Measurements from ENCODE around the gene PIK3CB. TPM values are rescaled to one million over a fixed set of nuclear protein-coding genes. Genes with fewer than 3 reads are reported as not detected.
A peak's percentile ranks its signal among the peaks of the same experiment; 100 is the strongest.
"Not testable (repeated sequence)": the region's sequence is repeated elsewhere in the genome, so short reads cannot be mapped to it uniquely, and the experiment has no call there.

The PIK3CB gene
- total RNA-seq, 2 donors from 2014 or later, result 18.8 to 26.3 TPM

- DNase-seq, result no peak
- Mint-ChIP-seq H3K27me3 (ENCODE audit: low read depth) (no peaks in the 10 kb centered on the region), H3K36me3 (ENCODE audit: insufficient read depth in 2 of 2) (no peaks in the 10 kb centered on the region), H3K4me1 (ENCODE audit: low read depth) (peaks cover 33% of the 10 kb centered on the region), H3K4me3 (no peak overlapping the region), H3K9me3 (no peaks in the 10 kb centered on the region), H3K27ac (no peak overlapping the region)
- ATAC-seq (replicated peaks in 1 of 2), result no peak
Observed at GRCh38 chr3:138812806-138813205, 21.9 kb downstream of the PIK3CB start.

GRCh38 chr3:138809500-138810256 is 25.1 kb downstream of the PIK3CB start:
- Mint-ChIP-seq H3K27ac (no peak overlapping the region), H3K27me3 (ENCODE audit: low read depth) (no peaks in the 10 kb centered on the region), H3K4me1 (ENCODE audit: low read depth) (peaks cover 19% of the 10 kb centered on the region), H3K36me3 (ENCODE audit: insufficient read depth in 2 of 2) (no peaks in the 10 kb centered on the region), H3K4me3 (no peak overlapping the region), H3K9me3 (no peaks in the 10 kb centered on the region)
- ATAC-seq (replicated peaks in 1 of 2) (no peak), DNase-seq (no peak)

- H3K4me1 Mint-ChIP-seq (ENCODE audit: low read depth), result peaks cover 26% of the 10 kb centered on the region
- no peaks in the 10 kb centered on the region for H3K27me3 Mint-ChIP-seq (ENCODE audit: low read depth)
Observed at GRCh38 chr3:138806376-138807080, 28.2 kb downstream of the PIK3CB start.

GRCh38 chr3:138803006-138803653 is 31.6 kb downstream of the PIK3CB start:
- peaks cover 0 to 2% of the 10 kb centered on the region in 2 donors for H3K36me3 Mint-ChIP-seq (ENCODE audit: insufficient read depth in 2 of 2)
- H3K9me3 Mint-ChIP-seq, result no peaks in the 10 kb centered on the region
- ATAC-seq (replicated peaks in 1 of 2) (no peak), DNase-seq (no peak)
- H3K27ac Mint-ChIP-seq, result peak overlapping the region; percentile 13
- H3K27me3 Mint-ChIP-seq (ENCODE audit: low read depth), result no peaks in the 10 kb centered on the region
- no peak overlapping the region for H3K4me3 Mint-ChIP-seq
- H3K4me1 Mint-ChIP-seq (ENCODE audit: low read depth), result peaks cover 21% of the 10 kb centered on the region

More at GRCh38 chr3:138806376-138807080, 28.2 kb downstream of the PIK3CB start:
- Mint-ChIP-seq H3K27ac (no peak overlapping the region), H3K36me3 (ENCODE audit: insufficient read depth in 2 of 2) (no peaks in the 10 kb centered on the region), H3K9me3 (no peaks in the 10 kb centered on the region), H3K4me3 (no peak overlapping the region)
- ATAC-seq (replicated peaks in 1 of 2) (no peak), DNase-seq (no peak)

GRCh38 chr3:138802223-138802622 is 32.5 kb downstream of the PIK3CB start:
- DNase-seq; H3K36me3 Mint-ChIP-seq (ENCODE audit: insufficient read depth in 2 of 2); H3K27me3 Mint-ChIP-seq (ENCODE audit: low read depth); H3K9me3 Mint-ChIP-seq; ATAC-seq (replicated peaks in 1 of 2); H3K4me3 Mint-ChIP-seq; H3K27ac Mint-ChIP-seq: not testable (repeated sequence)
- H3K4me1 Mint-ChIP-seq (ENCODE audit: low read depth), result peaks cover 27% of the 10 kb centered on the region

- DNase-seq, result no peak
- Mint-ChIP-seq H3K27ac (no peak overlapping the region), H3K9me3 (no peaks in the 10 kb centered on the region), H3K27me3 (ENCODE audit: low read depth) (no peaks in the 10 kb centered on the region), H3K36me3 (ENCODE audit: insufficient read depth in 2 of 2) (peaks cover 0 to 2% of the 10 kb centered on the region in 2 donors), H3K4me1 (ENCODE audit: low read depth) (peaks cover 27% of the 10 kb centered on the region), H3K4me3 (no peak overlapping the region)
- no peak for ATAC-seq (replicated peaks in 1 of 2)
Observed at GRCh38 chr3:138801792-138802191, 32.9 kb downstream of the PIK3CB start.

GRCh38 chr3:138800248-138800647 is 34.5 kb downstream of the PIK3CB start:
- no peak for DNase-seq
- no peaks in the 10 kb centered on the region for H3K27me3 Mint-ChIP-seq (ENCODE audit: low read depth)
- H3K36me3 Mint-ChIP-seq (ENCODE audit: insufficient read depth in 2 of 2), result peaks cover 0 to 2% of the 10 kb centered on the region in 2 donors
- peaks cover 27% of the 10 kb centered on the region for H3K4me1 Mint-ChIP-seq (ENCODE audit: low read depth)
- H3K9me3 Mint-ChIP-seq, result no peaks in the 10 kb centered on the region
- H3K27ac Mint-ChIP-seq, result no peak overlapping the region
- no peak overlapping the region for H3K4me3 Mint-ChIP-seq
- no peak for ATAC-seq (replicated peaks in 1 of 2)

- ATAC-seq (replicated peaks in 1 of 2) (no peak), DNase-seq (no peak)
- Mint-ChIP-seq H3K27ac (no peak overlapping the region), H3K9me3 (no peaks in the 10 kb centered on the region), H3K36me3 (ENCODE audit: insufficient read depth in 2 of 2) (peaks cover 0 to 2% of the 10 kb centered on the region in 2 donors), H3K4me1 (ENCODE audit: low read depth) (peaks cover 27% of the 10 kb centered on the region), H3K27me3 (ENCODE audit: low read depth) (no peaks in the 10 kb centered on the region), H3K4me3 (no peak overlapping the region)
Observed at GRCh38 chr3:138799822-138800221, 34.9 kb downstream of the PIK3CB start.

GRCh38 chr3:138797508-138798038 is 37.2 kb downstream of the PIK3CB start:
- Mint-ChIP-seq H3K27me3 (ENCODE audit: low read depth) (no peaks in the 10 kb centered on the region), H3K9me3 (no peaks in the 10 kb centered on the region), H3K36me3 (ENCODE audit: insufficient read depth in 2 of 2) (peaks cover 0 to 2% of the 10 kb centered on the region in 2 donors), H3K4me3 (no peak overlapping the region), H3K27ac (peak overlapping the region; percentile 71), H3K4me1 (ENCODE audit: low read depth) (peaks cover 17% of the 10 kb centered on the region)
- DNase-seq (no peak), ATAC-seq (replicated peaks in 1 of 2) (no peak)

GRCh38 chr3:138796761-138797160 is 38.0 kb downstream of the PIK3CB start:
- Mint-ChIP-seq H3K9me3 (no peaks in the 10 kb centered on the region), H3K4me1 (ENCODE audit: low read depth) (peaks cover 12% of the 10 kb centered on the region), H3K4me3 (no peak overlapping the region), H3K27ac (peak overlapping the region; percentile 58), H3K36me3 (ENCODE audit: insufficient read depth in 2 of 2) (peaks cover 0 to 2% of the 10 kb centered on the region in 2 donors), H3K27me3 (ENCODE audit: low read depth) (no peaks in the 10 kb centered on the region)
- no peak for DNase-seq
- no peak for ATAC-seq (replicated peaks in 1 of 2)

GRCh38 chr3:138786788-138787271 is 47.9 kb downstream of the PIK3CB start:
- H3K27ac Mint-ChIP-seq, result no peak overlapping the region
- H3K4me3 Mint-ChIP-seq, result no peak overlapping the region
- H3K4me1 Mint-ChIP-seq (ENCODE audit: low read depth), result peaks cover 17% of the 10 kb centered on the region
- ATAC-seq (replicated peaks in 1 of 2), result no peak
- H3K36me3 Mint-ChIP-seq (ENCODE audit: insufficient read depth in 2 of 2), result peaks cover 1 to 3% of the 10 kb centered on the region in 2 donors
- no peaks in the 10 kb centered on the region for H3K27me3 Mint-ChIP-seq (ENCODE audit: low read depth)
- H3K9me3 Mint-ChIP-seq, result no peaks in the 10 kb centered on the region
- DNase-seq, result no peak

- H3K4me1 Mint-ChIP-seq (ENCODE audit: low read depth), result peaks cover 16% of the 10 kb centered on the region
- no peak overlapping the region for H3K27ac Mint-ChIP-seq
- no peak for DNase-seq
- H3K9me3 Mint-ChIP-seq, result no peaks in the 10 kb centered on the region
- no peak for ATAC-seq (replicated peaks in 1 of 2)
- peaks cover 1 to 3% of the 10 kb centered on the region in 2 donors for H3K36me3 Mint-ChIP-seq (ENCODE audit: insufficient read depth in 2 of 2)
- no peak overlapping the region for H3K4me3 Mint-ChIP-seq
- no peaks in the 10 kb centered on the region for H3K27me3 Mint-ChIP-seq (ENCODE audit: low read depth)
Observed at GRCh38 chr3:138785951-138786350, 48.8 kb downstream of the PIK3CB start.

- H3K27ac Mint-ChIP-seq; H3K36me3 Mint-ChIP-seq (ENCODE audit: insufficient read depth in 2 of 2); ATAC-seq (replicated peaks in 1 of 2); H3K4me3 Mint-ChIP-seq; DNase-seq; H3K9me3 Mint-ChIP-seq; H3K27me3 Mint-ChIP-seq (ENCODE audit: low read depth): not testable (repeated sequence)
- H3K4me1 Mint-ChIP-seq (ENCODE audit: low read depth), result peaks cover 19% of the 10 kb centered on the region
Observed at GRCh38 chr3:138785362-138785857, 49.3 kb downstream of the PIK3CB start.

All from activated T-cell treated with anti-CD3 and anti-CD28 coated beads, Interleukin-2, amount 50 U/mL, for 72 hours (primary cell).